ENCODE results near the gene IFIT5.
"Not testable (repeated sequence)": the region's sequence is repeated elsewhere in the genome, so short reads cannot be mapped to it uniquely, and the experiment has no call there.

IFIT5 gene

DNA sequence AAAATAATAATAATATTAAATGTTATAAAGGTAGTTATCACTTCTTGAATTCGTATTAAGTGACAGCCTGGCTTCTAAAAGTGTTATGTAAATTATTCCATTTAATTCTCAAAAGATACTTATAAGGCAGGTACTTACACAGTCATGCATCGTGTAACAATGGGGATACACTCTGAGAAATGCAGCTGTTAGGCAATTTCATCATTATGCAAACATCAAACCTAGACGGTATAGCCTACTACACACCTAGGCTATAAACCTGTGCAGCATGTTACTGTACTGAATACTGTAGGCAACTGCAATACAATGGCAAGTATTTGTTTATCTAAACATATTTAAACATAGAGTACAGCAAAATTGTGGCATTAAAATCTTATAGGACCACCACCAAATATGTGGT lies 20.5 kb upstream of the IFIT5 start:
- DNase-seq, result no peak

GRCh38 chr10:89395141-89395540 lies 19.2 kb upstream of the IFIT5 start:
- DNase-seq, result no peak

DNA sequence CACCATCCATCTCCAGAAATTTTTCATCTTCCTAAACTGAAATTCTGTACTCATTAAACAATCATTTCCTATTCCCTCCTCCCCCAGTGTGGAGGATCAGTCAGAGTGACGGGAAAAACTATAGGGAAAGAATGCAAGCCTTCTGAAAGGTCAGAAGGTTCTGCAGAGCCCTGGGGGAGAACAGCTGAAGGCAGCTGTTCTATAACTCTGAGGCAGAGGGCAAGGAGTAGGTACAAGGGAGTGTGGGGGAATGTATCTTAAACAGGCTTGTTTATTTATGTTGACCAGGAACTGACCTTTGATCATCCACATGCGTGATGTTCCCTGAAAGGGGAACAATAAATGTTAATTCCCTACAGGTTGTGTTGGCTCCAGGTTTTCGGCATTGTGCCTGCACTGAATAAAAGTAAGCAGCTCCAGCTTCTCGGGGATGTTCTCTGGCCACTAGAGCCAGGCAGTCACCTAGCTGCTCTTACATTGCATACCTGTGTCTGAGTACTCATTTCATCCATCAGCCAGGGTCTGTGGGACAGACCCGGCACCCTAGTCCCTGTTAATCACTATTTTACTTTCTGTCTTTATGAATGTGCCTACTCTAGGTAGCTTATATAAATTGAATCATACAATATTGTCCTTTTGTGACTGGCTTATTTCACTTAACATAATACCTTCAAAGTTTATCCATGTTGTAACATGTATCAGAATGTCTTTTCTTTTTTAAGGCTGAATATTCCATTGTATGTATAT lies 16.2 kb upstream of the IFIT5 start:
- no peak for DNase-seq

- no peak for DNase-seq
Observed at GRCh38 chr10:89399956-89400355, 14.4 kb upstream of the IFIT5 start.

- no peak for DNase-seq
Observed at GRCh38 chr10:89403043-89403442, 11.3 kb upstream of the IFIT5 start.

DNA sequence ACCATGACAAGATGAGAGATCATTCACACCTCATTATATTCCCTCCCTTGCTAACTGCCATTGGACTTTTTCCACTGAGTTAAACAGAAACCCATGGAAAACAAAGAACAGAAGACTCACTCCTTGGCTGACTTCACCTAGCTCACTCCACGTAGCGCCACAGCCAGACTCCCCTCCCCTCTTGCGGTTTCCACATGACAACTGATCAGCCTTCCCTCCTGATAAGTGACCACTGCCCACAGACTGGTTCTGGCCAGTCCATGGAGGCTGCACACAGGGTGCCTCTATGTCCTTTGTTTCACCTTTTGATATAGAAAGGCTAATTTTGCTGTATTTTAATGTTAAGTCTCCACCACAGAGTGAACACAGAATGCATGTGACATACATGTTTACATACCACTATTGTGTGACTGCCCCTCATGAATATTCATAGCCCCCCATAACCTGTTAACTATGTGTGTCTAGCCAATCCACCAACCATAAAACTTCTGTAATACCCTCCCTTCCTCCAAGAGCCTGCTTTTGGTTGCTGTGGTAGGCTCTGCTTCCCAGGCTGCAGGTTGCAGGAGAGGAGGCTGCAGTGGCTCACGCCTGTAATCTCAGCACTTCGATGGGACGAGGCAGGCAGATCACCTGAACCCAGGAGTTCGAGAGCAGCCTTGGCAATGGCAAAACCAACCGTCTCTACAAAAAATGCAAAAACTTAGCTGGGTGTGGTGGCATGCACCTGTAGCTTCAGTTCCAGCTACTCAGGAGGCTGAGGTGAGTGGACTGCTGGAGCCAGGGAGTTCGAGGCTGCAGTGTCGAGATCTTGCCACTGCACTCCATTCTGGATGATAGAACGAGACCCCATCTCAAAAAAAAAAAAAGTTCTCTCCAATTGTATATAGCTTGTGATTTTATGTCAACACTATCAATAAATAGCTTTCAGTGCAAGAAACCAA lies 10.0 kb upstream of the IFIT5 start:
- no peak for DNase-seq

DNA sequence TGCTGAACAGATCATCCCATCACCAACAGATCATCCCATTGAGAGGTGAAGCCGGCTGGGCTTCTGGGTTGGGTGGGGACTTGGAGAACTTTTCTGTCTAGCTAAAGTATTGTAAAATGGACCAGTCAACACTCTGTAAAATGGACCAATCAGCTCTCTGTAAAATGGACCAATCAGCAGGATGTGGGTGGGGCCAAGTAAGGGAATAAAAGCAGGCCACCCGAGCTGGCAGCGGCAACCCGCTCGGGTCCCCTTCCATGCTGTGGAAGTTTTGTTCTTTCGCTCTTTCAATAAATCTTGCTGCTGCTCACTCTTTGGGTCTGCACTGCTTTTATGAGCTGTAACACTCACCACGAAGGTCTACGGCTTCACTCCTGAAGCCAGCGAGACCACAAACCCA lies 8.2 kb upstream of the IFIT5 start:
- DNase-seq, result not testable (repeated sequence)

- not testable (repeated sequence) for DNase-seq
Observed at GRCh38 chr10:89407792-89408191, 6.6 kb upstream of the IFIT5 start.

DNA sequence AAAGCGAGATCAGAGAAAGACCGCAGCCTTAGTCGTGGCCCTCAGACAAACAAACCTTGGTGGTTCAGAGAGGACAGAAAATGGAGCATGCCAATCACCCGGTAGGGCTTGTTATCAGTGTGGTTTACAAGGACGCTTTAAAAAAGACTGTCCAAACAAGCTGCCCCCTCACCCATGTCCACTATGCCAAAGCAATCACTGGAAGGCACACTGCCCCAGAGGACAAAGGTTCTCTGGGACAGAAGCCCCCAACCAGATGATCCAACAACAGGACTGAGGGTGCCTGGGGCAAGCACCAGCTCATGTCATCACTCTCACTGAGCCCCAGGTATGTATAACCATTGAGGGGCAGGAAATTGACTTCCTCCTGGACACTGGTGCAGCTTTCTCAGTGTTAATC lies 5.1 kb upstream of the IFIT5 start:
- not testable (repeated sequence) for DNase-seq

GRCh38 chr10:89410551-89410950 lies 3.8 kb upstream of the IFIT5 start:
- DNase-seq, result not testable (repeated sequence)

DNA sequence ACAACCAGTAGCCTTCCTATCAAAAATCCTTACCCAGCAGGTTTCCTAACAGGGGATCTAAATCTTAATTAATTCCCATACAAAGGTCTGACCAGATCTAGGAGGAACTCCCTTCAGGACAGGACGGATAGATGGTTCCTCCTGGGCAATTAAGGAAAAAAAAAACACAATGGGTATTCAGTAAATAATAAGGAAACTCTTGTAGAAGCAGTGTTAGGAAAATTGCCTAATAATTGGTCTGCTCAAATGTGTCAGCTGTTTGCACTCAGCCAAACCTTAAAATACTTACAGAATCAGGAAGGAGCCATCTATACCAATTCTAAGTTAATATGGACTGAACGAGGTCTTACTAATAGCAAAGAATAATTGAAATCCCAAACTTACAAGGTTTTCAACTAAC lies 3.2 kb upstream of the IFIT5 start:
- not testable (repeated sequence) for DNase-seq

DNA sequence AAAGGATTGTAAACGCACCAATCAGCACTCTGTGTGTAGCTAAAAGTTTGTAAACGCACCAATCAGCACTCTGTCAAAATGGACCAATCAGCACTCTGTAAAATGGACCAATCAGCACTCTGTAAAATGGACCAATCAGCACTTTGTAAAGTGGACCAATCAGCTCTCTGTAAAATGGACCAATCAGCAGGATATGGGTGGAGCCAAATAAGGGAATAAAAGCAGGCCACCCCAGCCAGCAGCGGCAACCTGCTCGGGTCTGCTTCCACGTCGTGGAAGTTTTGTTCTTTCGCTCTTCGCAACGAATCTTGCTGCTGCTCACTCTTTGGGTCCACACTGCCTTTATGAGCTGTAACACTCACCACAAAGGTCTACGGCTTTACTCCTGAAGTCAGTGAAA lies 2.1 kb upstream of the IFIT5 start:
- DNase-seq, result not testable (repeated sequence)

- DNase-seq, result no peak
Observed at GRCh38 chr10:89413398-89413912, 913 bp upstream of the IFIT5 start.

DNA sequence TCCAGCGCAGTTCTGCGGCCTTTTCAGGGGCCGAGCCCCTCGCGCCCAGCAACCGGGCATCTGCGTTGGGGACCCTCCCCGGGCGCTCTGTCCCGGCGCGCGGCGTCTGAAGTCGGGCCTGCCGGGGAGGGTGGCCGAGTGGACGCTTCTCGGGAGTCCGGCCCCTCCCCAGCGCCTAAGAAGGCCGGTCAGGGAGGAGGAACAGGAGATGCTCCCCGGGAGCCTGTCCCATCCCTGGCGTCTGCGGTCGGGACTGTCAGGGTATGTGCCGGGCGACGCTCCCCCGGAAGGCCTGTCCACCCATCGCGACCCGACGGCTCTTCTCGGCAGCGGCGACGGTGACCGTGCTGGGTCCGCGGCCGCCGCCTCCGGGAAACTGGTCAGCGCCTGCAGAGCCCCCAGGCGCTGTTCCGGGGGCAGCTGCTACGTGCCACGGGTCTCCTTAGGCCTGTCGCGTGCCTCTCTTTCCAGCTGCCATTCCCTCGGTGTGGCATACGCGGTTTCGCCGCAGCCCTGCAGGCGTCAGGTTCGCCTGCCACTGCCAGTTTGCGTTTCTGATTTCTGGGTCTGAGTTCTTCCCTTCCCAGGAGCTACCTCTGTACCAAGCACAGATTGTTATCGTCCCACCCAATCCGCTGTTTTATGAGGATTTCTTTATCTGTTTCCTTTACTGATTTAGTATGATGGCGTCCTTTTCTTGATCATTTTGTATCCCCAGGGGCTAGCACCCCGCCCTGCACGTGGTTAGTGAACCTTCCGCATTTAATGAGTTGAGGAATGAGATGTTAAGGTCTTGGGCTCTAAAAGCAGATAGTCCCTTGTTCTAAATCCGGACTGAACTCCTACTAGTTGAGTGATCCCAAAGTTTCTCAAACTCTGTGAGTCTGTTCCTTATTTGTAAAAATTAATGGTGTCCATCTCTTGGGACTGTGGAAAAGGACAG lies 782 bp downstream of the IFIT5 start:
- DNase-seq, result no peak

- DNase-seq, result no peak
Observed at GRCh38 chr10:89416465-89416864, 2.1 kb downstream of the IFIT5 start.

DNA sequence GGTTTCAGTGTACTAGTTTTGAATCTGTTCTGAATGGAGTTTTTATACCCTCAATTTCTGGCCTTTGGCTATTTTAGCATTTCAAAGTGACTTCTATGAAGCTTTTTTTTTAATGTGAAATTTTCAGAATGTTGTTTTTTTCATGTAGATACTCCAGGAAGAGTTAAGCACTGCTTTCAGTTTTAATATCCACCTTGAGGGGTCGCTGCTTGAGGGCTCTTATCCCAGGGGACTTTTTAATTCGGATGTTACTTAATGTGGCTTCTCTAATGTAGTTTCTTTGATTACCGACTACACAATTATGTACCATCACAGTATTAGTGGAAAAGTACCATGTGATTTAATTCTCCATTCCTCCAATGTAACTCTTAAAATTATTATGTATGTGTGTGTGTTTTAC lies 5.2 kb downstream of the IFIT5 start:
- no peak for DNase-seq

- DNase-seq, result no peak
Observed at GRCh38 chr10:89421018-89421476, 6.7 kb downstream of the IFIT5 start.

DNA sequence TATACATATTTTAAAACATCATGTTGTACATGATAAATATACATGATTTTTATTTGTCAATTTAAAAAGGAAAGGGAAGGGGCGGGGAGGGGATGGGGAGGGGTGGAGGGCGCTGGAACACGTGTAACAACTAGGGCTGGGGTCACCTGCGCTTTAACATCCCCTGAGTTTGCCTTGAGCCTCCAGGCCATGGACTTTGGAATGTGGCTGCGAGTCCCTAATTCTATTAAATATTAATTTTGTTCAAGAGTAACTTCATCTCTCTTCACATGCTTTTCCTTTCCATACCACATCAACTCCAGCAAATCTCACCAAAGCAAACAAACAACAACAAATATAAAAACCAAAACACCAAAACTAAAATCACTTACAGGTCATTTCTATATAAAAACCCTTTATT lies 10.6 kb downstream of the IFIT5 start:
- DNase-seq, result no peak

- no peak for DNase-seq
Observed at GRCh38 chr10:89426230-89426868, 12.0 kb downstream of the IFIT5 start.

- no peak for DNase-seq
Observed at GRCh38 chr10:89427629-89428028, 13.3 kb downstream of the IFIT5 start.

GRCh38 chr10:89428877-89429276 lies 14.5 kb downstream of the IFIT5 start:
- DNase-seq, result no peak

DNA sequence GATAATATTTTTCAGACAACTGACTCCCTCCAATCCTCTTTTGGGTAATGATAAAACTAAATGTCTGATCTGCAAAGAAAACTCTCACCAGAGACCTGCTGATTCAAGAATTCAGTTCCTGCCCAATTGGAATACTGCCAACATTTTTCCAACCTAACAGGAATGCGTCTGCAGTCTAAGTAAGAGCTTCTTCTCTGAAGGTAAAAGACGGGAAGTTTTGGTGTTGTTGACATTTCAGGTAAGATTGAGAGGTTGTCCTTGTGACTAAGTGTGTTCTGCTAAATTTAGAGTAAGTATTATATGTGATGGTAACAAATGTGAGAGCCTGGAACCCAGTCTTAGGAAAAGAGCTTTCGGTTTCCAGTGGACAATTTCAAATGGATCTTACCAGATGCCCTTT lies 17.6 kb downstream of the IFIT5 start:
- no peak for DNase-seq

All from COR-L47 (cell line).